Frontal cortex (tissue), 4 donors: ENCODE measurements around the gene TRAPPC2. TPM values are rescaled to one million over a fixed set of nuclear protein-coding genes. Genes with fewer than 3 reads are reported as not detected.

Experiments
- DNase-seq, 2 donors: peaks; one replicate each; pipeline ENCODE4 v3.0.0; 2012; ENCODE audit warnings: low spot score in 2 of 2
- FAIRE-seq: peaks from 2 replicates; lab custom pipeline; 2012; peaks lifted over from hg19 to GRCh38; lab: Jason Lieb, UNC
- total RNA-seq: library from RNA; depleted of rRNA; stranded (reverse); fragments of >200 nt; gene quantifications from one replicate; pipeline ENCODE4 v1.2.3, GENCODE V29; 2014
- donor health status: control.
- donor health status: control.
- donor health status: control.

TRAPPC2 gene
- total RNA-seq, 1 donor from 2014 or later = 76.6 TPM

GRCh38 chrX:13702111-13702789 lies 32.2 kb downstream of the TRAPPC2 start:
- no peak for DNase-seq
- FAIRE-seq = no peak

- no peak for DNase-seq
- no peak for FAIRE-seq
Observed at GRCh38 chrX:13700380-13700779, 34.0 kb downstream of the TRAPPC2 start.

GRCh38 chrX:13699183-13699826 lies 35.1 kb downstream of the TRAPPC2 start:
- DNase-seq (no peak), FAIRE-seq (no peak)

- no peak for DNase-seq
- no peak for FAIRE-seq
Observed at GRCh38 chrX:13698432-13698831, 36.0 kb downstream of the TRAPPC2 start.

- no peak for DNase-seq
- no peak for FAIRE-seq
Observed at GRCh38 chrX:13697976-13698375, 36.4 kb downstream of the TRAPPC2 start.

GRCh38 chrX:13697455-13697854 lies 37.0 kb downstream of the TRAPPC2 start:
- FAIRE-seq = no peak
- no peak for DNase-seq

GRCh38 chrX:13695601-13696115 lies 38.8 kb downstream of the TRAPPC2 start:
- no peak for DNase-seq
- FAIRE-seq = no peak

- DNase-seq (no peak), FAIRE-seq (no peak)
Observed at GRCh38 chrX:13694983-13695382, 39.4 kb downstream of the TRAPPC2 start.

- DNase-seq (no peak), FAIRE-seq (no peak)
Observed at GRCh38 chrX:13694359-13694758, 40.1 kb downstream of the TRAPPC2 start.

GRCh38 chrX:13693341-13693961 lies 41.0 kb downstream of the TRAPPC2 start:
- DNase-seq = no peak
- no peak for FAIRE-seq

GRCh38 chrX:13692771-13693231 lies 41.6 kb downstream of the TRAPPC2 start:
- DNase-seq (no peak), FAIRE-seq (no peak)

GRCh38 chrX:13691841-13692371 lies 42.5 kb downstream of the TRAPPC2 start:
- FAIRE-seq (no peak), DNase-seq (no peak)

GRCh38 chrX:13690836-13691235 lies 43.6 kb downstream of the TRAPPC2 start:
- DNase-seq = no peak
- FAIRE-seq = no peak

- FAIRE-seq = no peak
- DNase-seq = no peak
Observed at GRCh38 chrX:13689741-13690211, 44.6 kb downstream of the TRAPPC2 start.

GRCh38 chrX:13688958-13689740 lies 45.3 kb downstream of the TRAPPC2 start, which contains the start of gene RAB9A:
Gene RAB9A (plus strand): TSS chrX:13689128. CDS start chrX:13708747, 19,619 bp downstream.
- FAIRE-seq = no peak
- peak; percentile 76 to 81 for DNase-seq

GRCh38 chrX:13688384-13688957 lies 45.9 kb downstream of the TRAPPC2 start:
- FAIRE-seq (no peak), DNase-seq (no peak)

GRCh38 chrX:13687203-13687602 lies 47.2 kb downstream of the TRAPPC2 start:
- FAIRE-seq (no peak), DNase-seq (no peak)

GRCh38 chrX:13685126-13685763 lies 49.2 kb downstream of the TRAPPC2 start:
- DNase-seq (no peak), FAIRE-seq (no peak)

- FAIRE-seq (no peak), DNase-seq (no peak)
Observed at GRCh38 chrX:13684361-13684760, 50.1 kb downstream of the TRAPPC2 start.
